Cardiac muscle cell (in vitro differentiated cells and primary cell): ENCODE results near the gene DOCK3. TPM values are rescaled to one million over a fixed set of nuclear protein-coding genes. Genes with fewer than 3 reads are reported as not detected.

Source experiments
- DNase-seq, 2 donors: peaks; one replicate each; pipeline versions ENCODE4 v3.0.0 to v3.0.0-alpha.2; 2010 to 2017; ENCODE audit warnings: low read depth in 1 of 2, low spot score in 1 of 2
- H3K27ac ChIP-seq: fragments of 200-600 bp; sonication (generic); 2 replicates; pipeline ENCODE4 v1.5.1; 2016
- H3K27me3 ChIP-seq: fragments of 200-600 bp; sonication (generic); 2 replicates; pipeline ENCODE4 v1.6.0; 2016; ENCODE audit warnings: control low read depth
- H3K36me3 ChIP-seq: fragments of 200-600 bp; sonication (generic); 2 replicates; pipeline ENCODE4 v1.5.1; 2016; ENCODE audit warnings: control low read depth
- H3K4me1 ChIP-seq: fragments of 200-600 bp; sonication (generic); 2 replicates; pipeline ENCODE4 v1.8.1; 2017; ENCODE audit warnings: low read depth, mild to moderate bottlenecking, mixed run types
- H3K4me3 ChIP-seq: fragments of 200-600 bp; sonication (generic); 2 replicates; pipeline ENCODE4 v1.5.1; 2016; ENCODE audit warnings: mild to moderate bottlenecking
- H3K9me3 ChIP-seq: fragments of 200-600 bp; sonication (generic); 2 replicates; pipeline ENCODE4 v1.5.1; 2017; ENCODE audit warnings: low read depth, mild to moderate bottlenecking, control low read depth
- polyA plus RNA-seq: library from polyadenylated mRNA; unstranded; fragments of >200 nt; fragmentation: Nextera tagmentation; extraction: Ambion mirVana; gene quantifications from 2 replicates; pipeline ENCODE4 v1.2.1, GENCODE V29; 2016
- total RNA-seq: library from RNA; depleted of rRNA; stranded (reverse); fragments of >200 nt; gene quantifications from 2 replicates; pipeline ENCODE4 v1.2.3, GENCODE V29; 2016
- TF ChIP-seq, protein P1 (sequence below): IDR thresholded peaks from 2 replicates; pipeline ENCODE4 v1.5.1; 2012; ENCODE audit warnings: low read depth, mild to moderate bottlenecking, low read length

Gene DOCK3
- total and polyA plus RNA-seq, 2 experiments from 2014 or later: 0.56 to 1.3 TPM

DNA sequence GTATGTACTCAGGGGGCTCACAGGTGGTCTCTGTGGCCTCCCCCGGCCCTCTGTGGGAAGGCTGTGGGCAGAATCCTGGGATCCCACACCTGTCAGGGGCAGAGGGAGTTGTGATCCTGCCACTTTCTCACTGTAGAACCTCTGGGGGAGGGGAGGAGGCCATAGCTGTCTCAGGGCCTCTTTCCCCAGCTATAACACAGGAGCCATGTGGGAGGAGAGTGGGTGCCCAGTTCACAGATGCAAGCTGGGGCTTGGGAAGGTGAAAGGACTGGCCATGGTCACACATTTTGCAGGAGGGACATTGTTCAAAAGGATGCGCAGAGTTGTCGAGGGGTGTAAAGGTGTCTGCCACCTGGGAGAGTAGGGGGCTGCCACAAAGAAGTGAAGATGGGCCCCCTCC lies 46.1 kb upstream of the DOCK3 start:
- Histone ChIP-seq H3K9me3 (no peaks in the 10 kb centered on the region), H3K36me3 (no peaks in the 10 kb centered on the region), H3K4me3 (no peak overlapping the region), H3K27ac (no peak overlapping the region), H3K27me3 (no peaks in the 10 kb centered on the region), H3K4me1 (peaks cover 14% of the 10 kb centered on the region)
- DNase-seq: no peak
- TF ChIP-seq, protein P1, sequence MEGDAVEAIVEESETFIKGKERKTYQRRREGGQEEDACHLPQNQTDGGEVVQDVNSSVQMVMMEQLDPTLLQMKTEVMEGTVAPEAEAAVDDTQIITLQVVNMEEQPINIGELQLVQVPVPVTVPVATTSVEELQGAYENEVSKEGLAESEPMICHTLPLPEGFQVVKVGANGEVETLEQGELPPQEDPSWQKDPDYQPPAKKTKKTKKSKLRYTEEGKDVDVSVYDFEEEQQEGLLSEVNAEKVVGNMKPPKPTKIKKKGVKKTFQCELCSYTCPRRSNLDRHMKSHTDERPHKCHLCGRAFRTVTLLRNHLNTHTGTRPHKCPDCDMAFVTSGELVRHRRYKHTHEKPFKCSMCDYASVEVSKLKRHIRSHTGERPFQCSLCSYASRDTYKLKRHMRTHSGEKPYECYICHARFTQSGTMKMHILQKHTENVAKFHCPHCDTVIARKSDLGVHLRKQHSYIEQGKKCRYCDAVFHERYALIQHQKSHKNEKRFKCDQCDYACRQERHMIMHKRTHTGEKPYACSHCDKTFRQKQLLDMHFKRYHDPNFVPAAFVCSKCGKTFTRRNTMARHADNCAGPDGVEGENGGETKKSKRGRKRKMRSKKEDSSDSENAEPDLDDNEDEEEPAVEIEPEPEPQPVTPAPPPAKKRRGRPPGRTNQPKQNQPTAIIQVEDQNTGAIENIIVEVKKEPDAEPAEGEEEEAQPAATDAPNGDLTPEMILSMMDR: no peak

DNA sequence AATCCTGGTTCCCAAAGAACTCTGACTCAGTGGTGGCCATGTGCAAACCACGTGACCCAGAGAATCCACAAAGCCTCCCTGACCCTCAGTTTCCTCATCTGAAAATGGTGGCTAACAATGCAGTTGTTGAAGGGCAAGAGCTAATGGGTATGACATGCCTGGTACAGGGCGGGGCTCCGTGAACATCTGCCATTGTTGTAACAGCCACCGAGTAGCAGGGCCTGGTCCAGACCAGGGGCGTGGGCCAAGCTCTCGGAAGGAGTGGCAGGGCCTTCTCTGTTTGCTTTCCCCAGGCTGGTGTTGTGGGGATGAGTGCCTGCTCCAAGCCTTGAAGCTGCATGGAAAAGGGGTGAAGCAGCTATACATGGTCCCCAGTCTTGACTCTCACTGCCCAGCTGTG lies 44.3 kb upstream of the DOCK3 start:
- no peak for DNase-seq
- Histone ChIP-seq H3K9me3 (no peaks in the 10 kb centered on the region), H3K27me3 (no peaks in the 10 kb centered on the region), H3K4me3 (no peak overlapping the region), H3K27ac (no peak overlapping the region), H3K36me3 (no peaks in the 10 kb centered on the region), H3K4me1 (peaks cover 9% of the 10 kb centered on the region)
- TF ChIP-seq, protein P1: no peak

- Histone ChIP-seq H3K27ac (no peak overlapping the region), H3K27me3 (no peaks in the 10 kb centered on the region), H3K4me1 (peaks cover 5% of the 10 kb centered on the region), H3K36me3 (no peaks in the 10 kb centered on the region), H3K9me3 (no peaks in the 10 kb centered on the region), H3K4me3 (no peak overlapping the region)
- TF ChIP-seq, protein P1: no peak
- no peak for DNase-seq
These were observed 43.9 kb upstream of the DOCK3 start for GRCh38 chr3:50630877-50631276.

- no peaks in the 10 kb centered on the region for H3K36me3 ChIP-seq
- H3K4me1 ChIP-seq: peaks cover 12% of the 10 kb centered on the region
- no peak overlapping the region for H3K27ac ChIP-seq
- TF ChIP-seq, protein P1: no peak
- H3K27me3 ChIP-seq: no peaks in the 10 kb centered on the region
- DNase-seq: no peak
- H3K4me3 ChIP-seq: no peak overlapping the region
- H3K9me3 ChIP-seq: no peaks in the 10 kb centered on the region
These were observed 42.3 kb upstream of the DOCK3 start for GRCh38 chr3:50632450-50632849.

DNA sequence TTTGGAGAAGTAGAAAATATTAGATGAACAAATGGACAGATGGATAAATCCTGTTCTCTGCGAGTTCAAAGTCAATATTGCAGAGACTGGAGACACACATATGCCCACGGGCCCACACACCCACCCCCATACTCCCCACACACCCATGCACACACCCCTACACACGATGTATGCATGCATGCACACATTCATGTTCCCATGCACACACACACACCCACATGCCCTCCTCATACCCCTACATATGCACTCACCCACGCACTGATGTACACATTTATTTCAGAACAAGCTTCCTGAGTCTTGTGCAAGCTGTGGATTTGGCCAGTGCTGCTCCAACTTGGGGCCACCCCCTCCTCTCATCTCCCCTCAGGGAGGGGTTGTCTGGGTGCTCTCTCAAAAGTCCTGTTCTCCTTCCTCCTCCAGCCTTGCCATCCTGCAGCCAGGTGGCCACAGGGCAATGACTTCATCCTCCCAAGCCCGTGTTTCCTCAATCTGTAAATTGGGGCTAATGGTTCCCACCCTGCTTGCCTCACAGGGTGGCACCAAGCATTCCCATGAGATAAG lies 41.4 kb upstream of the DOCK3 start:
- H3K4me3 ChIP-seq: no peak overlapping the region
- H3K27me3 ChIP-seq: no peaks in the 10 kb centered on the region
- H3K4me1 ChIP-seq: peaks cover 7% of the 10 kb centered on the region
- H3K36me3 ChIP-seq: no peaks in the 10 kb centered on the region
- no peak overlapping the region for H3K27ac ChIP-seq
- no peak for DNase-seq
- H3K9me3 ChIP-seq: no peaks in the 10 kb centered on the region
- TF ChIP-seq, protein P1: no peak

DNA sequence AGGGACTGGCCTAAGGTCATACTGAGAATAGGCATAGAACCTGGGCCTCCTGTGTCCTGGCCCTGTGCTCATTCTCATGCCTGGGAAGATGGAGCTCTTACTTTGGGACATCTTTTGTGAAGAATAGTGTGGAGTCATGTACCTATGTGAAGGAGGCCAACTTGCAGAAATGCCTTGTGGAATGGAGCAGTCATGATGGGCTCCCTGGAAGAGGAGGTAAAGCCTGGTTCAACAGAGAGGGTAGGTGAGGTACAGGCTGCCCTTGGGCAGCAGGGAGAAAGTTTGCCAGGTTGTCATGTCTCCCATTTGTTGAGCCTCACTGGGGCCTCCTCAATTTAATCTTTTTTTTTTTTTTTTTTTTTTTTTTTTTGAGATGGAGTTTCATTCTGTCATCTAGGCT lies 39.7 kb upstream of the DOCK3 start:
- Histone ChIP-seq H3K4me3 (no peak overlapping the region), H3K27ac (no peak overlapping the region), H3K36me3 (no peaks in the 10 kb centered on the region), H3K4me1 (peaks cover 7% of the 10 kb centered on the region), H3K9me3 (no peaks in the 10 kb centered on the region), H3K27me3 (no peaks in the 10 kb centered on the region)
- no peak for DNase-seq
- TF ChIP-seq, protein P1: no peak
